Retinal pigment epithelial cell (primary cell): ENCODE data around the gene KIRREL2.

ENCODE experiments used
- DNase-seq: peaks from one replicate; pipeline ENCODE4 v3.0.0-alpha.2; 2010; ENCODE audit warnings: low read depth
- H3K4me3 ChIP-seq: 2 replicates; pipeline ENCODE4 v1.5.1; 2011; ENCODE audit warnings: mild to moderate bottlenecking, low read length, control low read depth, moderate library complexity
- TF ChIP-seq, protein P1 (sequence below): conservative IDR thresholded peaks from 2 replicates; pipeline ENCODE4 v1.5.1; 2011; ENCODE audit warnings: low read depth, low read length, control low read depth, inconsistent platforms

KIRREL2 gene

DNA sequence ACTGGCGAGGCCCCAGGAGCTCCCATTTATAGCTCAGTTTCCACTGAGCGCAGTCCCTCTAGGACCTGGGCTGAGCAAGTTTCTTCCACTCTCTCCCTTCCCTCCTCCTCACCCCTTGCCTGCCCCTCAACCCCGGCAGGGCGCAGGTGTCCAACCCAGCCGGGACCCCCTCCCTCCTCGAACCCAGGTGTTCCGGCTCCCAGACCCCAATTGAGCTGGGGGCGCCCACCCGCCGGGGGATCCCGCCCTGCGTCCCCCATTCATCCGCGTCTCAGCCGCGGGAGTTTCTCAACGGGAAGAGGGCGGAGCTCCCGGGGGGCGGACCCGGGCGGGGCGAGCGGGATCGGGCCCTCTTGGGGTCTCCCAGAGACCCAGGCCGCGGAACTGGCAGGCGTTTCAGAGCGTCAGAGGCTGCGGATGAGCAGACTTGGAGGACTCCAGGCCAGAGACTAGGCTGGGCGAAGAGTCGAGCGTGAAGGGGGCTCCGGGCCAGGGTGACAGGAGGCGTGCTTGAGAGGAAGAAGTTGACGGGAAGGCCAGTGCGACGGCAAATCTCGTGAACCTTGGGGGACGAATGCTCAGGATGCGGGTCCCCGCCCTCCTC is at the start of gene KIRREL2:
Gene KIRREL2, plus strand, starts transcription at position 366 of the 604 bp plus-strand sequence. Its CDS starts 209 bp downstream, at position 575.
- no peak for DNase-seq
- TF ChIP-seq, protein P1, sequence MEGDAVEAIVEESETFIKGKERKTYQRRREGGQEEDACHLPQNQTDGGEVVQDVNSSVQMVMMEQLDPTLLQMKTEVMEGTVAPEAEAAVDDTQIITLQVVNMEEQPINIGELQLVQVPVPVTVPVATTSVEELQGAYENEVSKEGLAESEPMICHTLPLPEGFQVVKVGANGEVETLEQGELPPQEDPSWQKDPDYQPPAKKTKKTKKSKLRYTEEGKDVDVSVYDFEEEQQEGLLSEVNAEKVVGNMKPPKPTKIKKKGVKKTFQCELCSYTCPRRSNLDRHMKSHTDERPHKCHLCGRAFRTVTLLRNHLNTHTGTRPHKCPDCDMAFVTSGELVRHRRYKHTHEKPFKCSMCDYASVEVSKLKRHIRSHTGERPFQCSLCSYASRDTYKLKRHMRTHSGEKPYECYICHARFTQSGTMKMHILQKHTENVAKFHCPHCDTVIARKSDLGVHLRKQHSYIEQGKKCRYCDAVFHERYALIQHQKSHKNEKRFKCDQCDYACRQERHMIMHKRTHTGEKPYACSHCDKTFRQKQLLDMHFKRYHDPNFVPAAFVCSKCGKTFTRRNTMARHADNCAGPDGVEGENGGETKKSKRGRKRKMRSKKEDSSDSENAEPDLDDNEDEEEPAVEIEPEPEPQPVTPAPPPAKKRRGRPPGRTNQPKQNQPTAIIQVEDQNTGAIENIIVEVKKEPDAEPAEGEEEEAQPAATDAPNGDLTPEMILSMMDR, result no peak
- H3K4me3 ChIP-seq, result peak within 1 kb of the TSS; percentile 55

DNA sequence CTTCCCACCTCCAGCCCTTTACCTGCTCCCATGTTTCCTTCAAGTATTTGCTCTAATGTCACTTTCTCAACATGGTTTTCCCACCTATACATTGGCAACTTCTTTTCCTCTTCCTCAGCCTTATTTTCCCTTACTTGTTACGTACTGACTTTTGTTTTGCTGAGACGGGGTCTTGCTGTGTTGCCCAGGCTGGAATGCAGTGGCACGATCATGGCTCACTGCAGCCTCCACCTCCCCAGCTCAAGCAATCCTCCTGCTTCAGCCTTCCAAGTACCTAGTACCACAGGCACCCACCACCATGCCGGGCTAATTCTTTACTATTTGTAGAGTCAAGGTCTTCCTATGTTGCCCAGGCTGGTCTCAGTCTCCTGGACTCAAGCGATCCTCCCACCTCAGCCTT is 49.1 kb upstream of the KIRREL2 start:
- no peak overlapping the region for H3K4me3 ChIP-seq
- TF ChIP-seq, protein P1, result no peak
- DNase-seq, result no peak

DNA sequence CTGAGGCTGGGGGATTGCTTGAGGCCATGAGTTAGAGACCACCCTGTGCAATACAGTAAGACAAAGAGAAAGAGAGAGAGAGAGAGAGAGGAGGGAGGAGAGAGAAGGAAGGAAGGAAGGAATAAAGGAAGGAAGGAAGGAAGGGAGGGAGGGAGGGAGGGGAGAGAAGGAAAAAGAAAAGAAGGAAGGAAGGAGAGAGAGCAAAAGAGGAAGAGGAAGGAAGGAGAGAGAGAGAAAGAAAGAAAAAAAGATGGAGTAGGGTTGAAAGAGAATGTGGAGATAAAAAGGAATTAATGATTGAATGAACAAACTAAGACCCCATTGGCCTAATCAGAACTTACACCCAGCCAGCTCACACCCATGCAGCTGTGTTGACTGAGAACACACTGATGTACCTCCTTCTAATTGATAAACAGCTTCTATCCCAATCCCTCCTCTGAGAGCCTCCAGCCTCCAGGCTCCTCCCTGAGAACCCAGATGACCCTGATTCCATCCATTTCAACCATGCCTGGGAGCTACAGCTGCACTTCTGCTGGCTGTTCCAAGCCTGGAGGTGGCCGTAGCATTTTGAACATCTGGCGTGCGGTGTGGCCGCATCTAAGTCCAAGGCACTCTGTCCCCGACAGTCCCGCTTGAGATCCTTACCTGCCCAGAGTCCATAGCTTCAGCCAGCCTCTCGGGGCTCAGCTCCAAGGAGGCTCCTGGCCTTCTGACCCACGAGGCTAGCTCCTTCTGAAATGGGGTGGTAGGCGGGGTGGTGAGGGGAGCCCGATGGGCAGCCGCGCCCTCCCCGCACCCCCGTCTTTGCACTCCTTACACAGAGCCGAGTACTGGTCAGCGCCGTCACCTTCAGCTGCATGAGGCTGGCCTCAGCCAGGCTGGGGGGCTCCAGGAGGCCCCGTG is 45.1 kb upstream of the KIRREL2 start:
- no peak overlapping the region for H3K4me3 ChIP-seq
- DNase-seq, result no peak
- TF ChIP-seq, protein P1, result no peak

DNA sequence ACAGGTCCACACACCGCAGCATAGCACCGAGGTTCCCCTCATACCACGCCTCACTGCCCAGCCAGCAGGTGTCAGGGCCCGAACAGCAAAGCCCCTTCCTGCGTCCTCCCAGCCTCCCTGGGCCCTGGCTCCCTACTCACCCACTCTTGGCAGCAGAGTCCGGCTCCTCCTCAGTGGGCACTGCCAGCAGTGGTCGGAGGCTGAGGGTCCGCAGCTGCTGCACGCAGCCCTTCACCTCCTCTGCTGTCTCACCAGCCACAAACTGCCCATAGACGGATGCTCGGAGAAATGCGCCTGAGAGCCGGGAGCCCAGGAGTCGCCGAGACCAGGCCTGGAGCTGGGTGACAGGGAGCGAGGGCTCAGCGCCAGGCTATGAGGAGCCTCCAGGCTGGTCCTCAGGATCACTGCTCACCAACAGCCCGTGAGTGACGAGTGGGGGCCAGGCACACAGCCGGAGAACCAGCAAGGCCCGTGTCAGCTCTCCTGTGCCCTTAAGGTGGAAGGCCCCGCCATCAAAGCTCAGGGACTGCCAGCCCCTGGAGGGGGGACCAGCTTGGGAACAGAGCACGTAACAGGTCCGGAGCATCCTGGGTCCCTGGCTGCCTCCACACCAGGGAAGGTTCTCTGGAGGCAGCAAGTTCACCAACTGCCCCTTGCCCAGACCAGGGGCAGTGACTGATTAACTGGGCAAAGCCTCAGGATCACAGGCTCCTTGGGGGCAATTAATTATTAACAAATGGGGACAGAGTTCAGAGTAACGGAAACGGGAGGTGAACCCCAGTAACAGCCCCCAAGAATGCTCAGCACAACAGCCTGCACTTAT is 44.3 kb upstream of the KIRREL2 start, which contains the start of gene PRODH2:
Gene PRODH2, minus strand, starts transcription at position 626 of the 823 bp plus-strand sequence. Its CDS starts 40 bp downstream, at position 586.
- H3K4me3 ChIP-seq, result no peak within 1 kb of the TSS
- TF ChIP-seq, protein P1, result no peak
- DNase-seq, result no peak

DNA sequence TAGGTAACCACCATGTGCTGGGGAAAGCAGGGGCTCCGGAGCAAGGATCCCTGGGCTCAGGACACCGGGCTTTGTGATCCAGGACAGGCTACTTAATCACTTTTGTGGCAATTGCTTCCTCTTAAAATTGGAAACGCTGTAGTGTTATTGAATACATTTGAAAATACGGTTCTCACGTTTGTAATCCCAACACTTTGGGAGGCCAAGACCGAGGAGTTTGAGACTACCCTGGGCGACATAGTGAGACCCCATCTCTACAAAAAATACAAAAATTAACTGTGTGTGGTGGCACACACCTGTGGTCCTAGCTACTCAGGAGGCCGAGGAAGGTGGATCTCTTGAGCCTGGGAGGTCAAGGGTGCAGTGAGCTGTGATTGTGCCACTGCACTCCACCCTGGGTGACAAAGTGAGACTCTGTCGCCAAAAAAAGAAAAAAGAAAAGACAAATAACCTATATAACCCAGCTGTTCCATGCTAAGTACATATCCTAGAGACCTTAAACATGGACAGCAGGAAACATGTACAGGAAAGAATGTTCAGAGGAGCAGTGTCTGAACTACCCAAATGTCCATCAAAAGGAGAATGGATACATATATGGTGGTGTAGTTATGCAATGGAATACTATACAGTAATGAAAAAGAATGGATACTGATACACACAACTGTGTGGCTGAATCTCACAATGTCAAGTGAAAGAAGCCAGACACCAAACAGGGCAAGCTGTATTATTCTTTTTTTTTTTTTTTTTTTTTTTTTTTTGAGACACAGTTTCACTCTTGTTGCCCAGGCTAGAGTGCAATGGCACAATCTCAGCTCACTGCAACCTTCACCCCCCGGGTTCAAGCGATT is 43.4 kb upstream of the KIRREL2 start:
- no peak for DNase-seq
- H3K4me3 ChIP-seq, result no peak overlapping the region
- TF ChIP-seq, protein P1, result no peak

DNA sequence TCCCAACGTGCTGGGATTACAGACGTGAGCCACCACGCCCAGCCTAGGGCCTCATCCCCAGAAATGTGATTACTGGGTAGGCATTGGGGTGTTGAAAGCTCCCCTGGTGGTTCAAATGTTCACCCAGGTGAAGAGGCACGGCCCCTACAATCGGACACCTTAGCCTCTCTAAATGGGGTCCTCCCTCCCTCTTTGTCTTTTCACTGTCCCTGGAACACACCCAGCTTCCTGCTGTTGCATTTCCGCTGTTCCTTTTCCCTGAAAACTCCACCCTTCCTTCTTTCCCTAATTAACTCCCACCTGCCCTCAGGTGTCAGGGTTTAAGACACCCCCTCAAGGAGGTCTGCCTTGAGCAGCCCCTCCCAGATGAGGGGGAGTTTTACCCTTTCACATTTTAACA is 40.4 kb upstream of the KIRREL2 start:
- no peak for DNase-seq
- H3K4me3 ChIP-seq, result no peak overlapping the region
- TF ChIP-seq, protein P1, result no peak
